SJSA1 (cell line): ENCODE measurements around the gene MAML3. TPM values are rescaled to one million over a fixed set of nuclear protein-coding genes. Genes with fewer than 3 reads are reported as not detected.

ENCODE experiments used
- DNase-seq, 2 experiments: peaks; one replicate each; pipeline ENCODE4 v3.0.0-alpha.2; 2015 to 2020; ENCODE audit warnings: low spot score in 2 of 2, low read depth in 1 of 2
- H3K27ac ChIP-seq: fragments of 250-450 bp; sonication (Bioruptor Pico); 2 replicates; pipeline ENCODE4 v1.5.1; 2020; ENCODE audit warnings: mild to moderate bottlenecking, moderate library complexity
- H3K27me3 ChIP-seq: fragments of 250-450 bp; sonication (Bioruptor Pico); replicated peaks from 2 replicates; pipeline ENCODE4 v1.5.1; 2020; ENCODE audit warnings: mild to moderate bottlenecking, moderate library complexity
- H3K36me3 ChIP-seq: fragments of 250-450 bp; sonication (Bioruptor Pico); 2 replicates; pipeline ENCODE4 v1.5.1; 2020; ENCODE audit warnings: mild to moderate bottlenecking
- H3K4me1 ChIP-seq: fragments of 250-450 bp; sonication (Bioruptor Pico); replicated peaks from 2 replicates; pipeline ENCODE4 v1.6.1; 2021; ENCODE audit warnings: mild to moderate bottlenecking
- H3K4me3 ChIP-seq: fragments of 250-450 bp; sonication (Bioruptor Pico); 2 replicates; pipeline ENCODE4 v1.5.1; 2020; ENCODE audit warnings: mild to moderate bottlenecking
- H3K9me3 ChIP-seq: fragments of 250-450 bp; sonication (Bioruptor Pico); replicated peaks from 2 replicates; pipeline ENCODE4 v1.5.1; 2020; ENCODE audit warnings: mild to moderate bottlenecking
- total RNA-seq: library from RNA; depleted of rRNA; stranded (reverse); fragments of >200 nt; shearing (Covaris generic); gene quantifications from 2 replicates; pipeline ENCODE4 v1.2.3, GENCODE V29; 2014

Gene MAML3
- total RNA-seq, 1 experiment from 2014 or later = 1.8 TPM

- H3K9me3 ChIP-seq = no peaks in the 10 kb centered on the region
- H3K36me3 ChIP-seq = no peaks in the 10 kb centered on the region
- no peak for DNase-seq
- H3K27me3 ChIP-seq = no peaks in the 10 kb centered on the region
- H3K4me1 ChIP-seq = peaks cover 6% of the 10 kb centered on the region; the same call in 1 of the 2 replicates
- H3K4me3 ChIP-seq = no peak overlapping the region
- H3K27ac ChIP-seq = no peak overlapping the region
These were observed 43.3 kb downstream of the MAML3 start for GRCh38 chr4:140110542-140111215.

- Histone ChIP-seq H3K4me3 (no peak overlapping the region), H3K27ac (no peak overlapping the region), H3K4me1 (peaks cover 6% of the 10 kb centered on the region; the same call in 1 of the 2 replicates), H3K9me3 (no peaks in the 10 kb centered on the region), H3K36me3 (no peaks in the 10 kb centered on the region), H3K27me3 (no peaks in the 10 kb centered on the region)
- DNase-seq = no peak
These were observed 44.2 kb downstream of the MAML3 start for GRCh38 chr4:140109737-140110136.

- no peak overlapping the region for H3K27ac ChIP-seq
- H3K4me1 ChIP-seq = peaks cover 6% of the 10 kb centered on the region; the same call in 1 of the 2 replicates
- H3K36me3 ChIP-seq = no peaks in the 10 kb centered on the region
- no peaks in the 10 kb centered on the region for H3K9me3 ChIP-seq
- no peak for DNase-seq
- no peaks in the 10 kb centered on the region for H3K27me3 ChIP-seq
- no peak overlapping the region for H3K4me3 ChIP-seq
These were observed 44.7 kb downstream of the MAML3 start for GRCh38 chr4:140109292-140109691.

GRCh38 chr4:140108713-140109230 lies 45.2 kb downstream of the MAML3 start:
- DNase-seq = no peak
- no peak overlapping the region for H3K27ac ChIP-seq

GRCh38 chr4:140108243-140108642 lies 45.7 kb downstream of the MAML3 start:
- Histone ChIP-seq H3K9me3 (no peaks in the 10 kb centered on the region), H3K4me3 (no peak overlapping the region), H3K27ac (no peak overlapping the region), H3K4me1 (peaks cover 15% of the 10 kb centered on the region), H3K36me3 (no peaks in the 10 kb centered on the region), H3K27me3 (no peaks in the 10 kb centered on the region)
- DNase-seq = no peak

More at GRCh38 chr4:140108713-140109230, 45.2 kb downstream of the MAML3 start:
- Histone ChIP-seq H3K27me3 (no peaks in the 10 kb centered on the region), H3K9me3 (no peaks in the 10 kb centered on the region), H3K36me3 (no peaks in the 10 kb centered on the region), H3K4me3 (no peak overlapping the region), H3K4me1 (peaks cover 9% of the 10 kb centered on the region)

- Histone ChIP-seq H3K36me3 (no peaks in the 10 kb centered on the region), H3K27ac (no peak overlapping the region), H3K4me3 (no peak overlapping the region), H3K4me1 (peaks cover 11% of the 10 kb centered on the region), H3K27me3 (no peaks in the 10 kb centered on the region), H3K9me3 (no peaks in the 10 kb centered on the region)
- no peak for DNase-seq
These were observed 47.6 kb downstream of the MAML3 start for GRCh38 chr4:140106289-140106844.

- DNase-seq = no peak
- no peaks in the 10 kb centered on the region for H3K27me3 ChIP-seq
- H3K4me1 ChIP-seq = peaks cover 10% of the 10 kb centered on the region
- H3K9me3 ChIP-seq = no peaks in the 10 kb centered on the region
- no peak overlapping the region for H3K4me3 ChIP-seq
- no peak overlapping the region for H3K27ac ChIP-seq
- no peaks in the 10 kb centered on the region for H3K36me3 ChIP-seq
These were observed 48.5 kb downstream of the MAML3 start for GRCh38 chr4:140105436-140105835.

- Histone ChIP-seq H3K27me3 (no peaks in the 10 kb centered on the region), H3K9me3 (no peaks in the 10 kb centered on the region), H3K4me3 (no peak overlapping the region), H3K4me1 (peaks cover 27% of the 10 kb centered on the region), H3K36me3 (no peaks in the 10 kb centered on the region), H3K27ac (peak overlapping the region; percentile 20)
- DNase-seq = peak in 1 of 2 experiments; percentile 37
These were observed 50.3 kb downstream of the MAML3 start for GRCh38 chr4:140103676-140104075.

- Histone ChIP-seq H3K4me1 (peaks cover 39% of the 10 kb centered on the region), H3K27ac (no peak overlapping the region), H3K36me3 (no peaks in the 10 kb centered on the region), H3K27me3 (no peaks in the 10 kb centered on the region), H3K4me3 (no peak overlapping the region), H3K9me3 (no peaks in the 10 kb centered on the region)
- DNase-seq = no peak
These were observed 51.6 kb downstream of the MAML3 start for GRCh38 chr4:140102421-140102820.

GRCh38 chr4:140100771-140101170 lies 53.2 kb downstream of the MAML3 start:
- DNase-seq = no peak
- no peaks in the 10 kb centered on the region for H3K9me3 ChIP-seq
- H3K4me1 ChIP-seq = peaks cover 56% of the 10 kb centered on the region
- no peaks in the 10 kb centered on the region for H3K36me3 ChIP-seq
- no peaks in the 10 kb centered on the region for H3K27me3 ChIP-seq
- H3K4me3 ChIP-seq = no peak overlapping the region
- H3K27ac ChIP-seq = no peak overlapping the region

GRCh38 chr4:140099983-140100382 lies 54.0 kb downstream of the MAML3 start:
- H3K4me1 ChIP-seq = peaks cover 64% of the 10 kb centered on the region

GRCh38 chr4:140098455-140099160 lies 55.4 kb downstream of the MAML3 start:
- H3K9me3 ChIP-seq = no peaks in the 10 kb centered on the region
- peak overlapping the region; percentile 4; the same call in 1 of the 2 replicates for H3K4me3 ChIP-seq
- peaks cover 73% of the 10 kb centered on the region for H3K4me1 ChIP-seq
- H3K27me3 ChIP-seq = no peaks in the 10 kb centered on the region
- H3K27ac ChIP-seq = peak overlapping the region; percentile 71
- H3K36me3 ChIP-seq = no peaks in the 10 kb centered on the region
- DNase-seq = peak in 1 of 2 experiments; percentile 66

More at GRCh38 chr4:140099983-140100382, 54.0 kb downstream of the MAML3 start:
- Histone ChIP-seq H3K27me3 (no peaks in the 10 kb centered on the region), H3K27ac (no peak overlapping the region), H3K9me3 (no peaks in the 10 kb centered on the region), H3K36me3 (no peaks in the 10 kb centered on the region), H3K4me3 (no peak overlapping the region)
- DNase-seq = no peak

- Histone ChIP-seq H3K4me3 (no peak overlapping the region), H3K27ac (peak overlapping the region; percentile 84), H3K4me1 (peaks cover 77% of the 10 kb centered on the region), H3K36me3 (no peaks in the 10 kb centered on the region), H3K9me3 (no peaks in the 10 kb centered on the region), H3K27me3 (no peaks in the 10 kb centered on the region)
- DNase-seq = no peak
These were observed 56.4 kb downstream of the MAML3 start for GRCh38 chr4:140097572-140097971.

- H3K9me3 ChIP-seq = no peaks in the 10 kb centered on the region
- no peak overlapping the region for H3K4me3 ChIP-seq
- peaks cover 82% of the 10 kb centered on the region for H3K4me1 ChIP-seq
- no peaks in the 10 kb centered on the region for H3K36me3 ChIP-seq
- peak in 1 of 2 experiments; percentile 33 for DNase-seq
- H3K27ac ChIP-seq = peak overlapping the region; percentile 84
- no peaks in the 10 kb centered on the region for H3K27me3 ChIP-seq
These were observed 57.1 kb downstream of the MAML3 start for GRCh38 chr4:140096921-140097320.
